H1 (cell line): ENCODE results near the gene CCDC185. TPM values are rescaled to one million over a fixed set of nuclear protein-coding genes. Genes with fewer than 3 reads are reported as not detected.

Source experiments
- CTCF ChIA-PET: fragments of 300-600 bp; sonication (Branson Sonifier 250); formaldehyde crosslinking; loops from one replicate; lab custom pipeline; 2021; ENCODE audit not compliant: partially characterized antibody; lab: Charles Lee
- POLR2A ChIA-PET: fragments of 300-600 bp; sonication (Branson Sonifier 250); formaldehyde crosslinking; loops from one replicate; lab custom pipeline; 2021; ENCODE audit warnings: inconsistent platforms; ENCODE audit not compliant: partially characterized antibody; lab: Charles Lee
- DNase-seq, 2 experiments: peaks; one replicate each; pipeline versions ENCODE4 v3.0.0 to v3.0.0-alpha.2; 2010 to 2022; ENCODE audit warnings: low spot score in 2 of 2, low read depth in 1 of 2, mixed read lengths in 1 of 2
- FAIRE-seq: peaks from 2 replicates; lab custom pipeline; 2011; peaks lifted over from hg19 to GRCh38; lab: Jason Lieb, UNC
- H2AFZ ChIP-seq: 2 replicates; pipeline ENCODE4 v1.8.1; 2012; ENCODE audit warnings: low read length, inconsistent platforms
- H2AK5ac ChIP-seq: 2 replicates; pipeline ENCODE4 v1.6.1; 2013; ENCODE audit warnings: low read depth, low read length
- H2BK120ac ChIP-seq: replicated peaks from 2 replicates; pipeline ENCODE3; 2013; ENCODE audit warnings: low read depth, low read length, inconsistent platforms
- H2BK12ac ChIP-seq: 2 replicates; pipeline ENCODE4 v1.6.1; 2013; ENCODE audit warnings: low read depth, low read length
- H2BK15ac ChIP-seq: 2 replicates; pipeline ENCODE4 v1.6.1; 2013; ENCODE audit warnings: low read length
- H2BK20ac ChIP-seq: 2 replicates; pipeline ENCODE4 v1.6.1; 2013; ENCODE audit warnings: low read length
- H2BK5ac ChIP-seq: 2 replicates; pipeline ENCODE4 v1.6.1; 2013; ENCODE audit warnings: low read depth, low read length
- H3K14ac ChIP-seq: 2 replicates; pipeline ENCODE4 v1.6.1; 2013; ENCODE audit warnings: inconsistent platforms; ENCODE audit not compliant: insufficient read length
- H3K18ac ChIP-seq: 2 replicates; pipeline ENCODE4 v1.6.1; 2013; ENCODE audit warnings: low read length; ENCODE audit errors: extremely low read depth
- H3K23ac ChIP-seq: 2 replicates; pipeline ENCODE4 v1.6.1; 2013; ENCODE audit warnings: inconsistent platforms; ENCODE audit not compliant: insufficient read length
- H3K23me2 ChIP-seq: 2 replicates; pipeline ENCODE4 v1.6.1; 2013; ENCODE audit warnings: low read depth, low read length
- H3K27ac ChIP-seq: 2 replicates; pipeline ENCODE4 v1.6.1; 2011; ENCODE audit warnings: low read depth, low read length, inconsistent platforms
- H3K27me3 ChIP-seq, 4 experiments: replicated peaks in 1 of 4; 1 replicate in 1 of 4; 2 replicates in 3 of 4; pipeline versions ENCODE4 v1.6.1 to v1.8.1; 2011 to 2013; ENCODE audit warnings: low read length in 3 of 4, mild to moderate bottlenecking in 3 of 4, inconsistent platforms in 2 of 4, mixed read lengths in 2 of 4, moderate library complexity in 1 of 4; ENCODE audit not compliant: control insufficient read depth in 3 of 4, insufficient read depth in 3 of 4; ENCODE audit errors: extremely low read depth in 1 of 4
- H3K36me3 ChIP-seq, 4 experiments: 2 replicates each; pipeline versions ENCODE4 v1.6.1 to v1.8.1; 2011 to 2013; ENCODE audit warnings: mild to moderate bottlenecking in 4 of 4, low read length in 3 of 4, moderate library complexity in 2 of 4, control low read depth in 1 of 4, inconsistent platforms in 1 of 4; ENCODE audit not compliant: insufficient read depth in 4 of 4, control insufficient read depth in 2 of 4
- H3K4ac ChIP-seq: replicated peaks from 2 replicates; pipeline ENCODE3; 2013; ENCODE audit warnings: low read length, low read depth, mixed read lengths, inconsistent platforms; ENCODE audit not compliant: insufficient read length
- H3K4me1 ChIP-seq, 4 experiments: replicated peaks in 1 of 4; 1 replicate in 1 of 4; 2 replicates in 3 of 4; pipeline versions ENCODE4 v1.6.1 to v1.8.1; 2011 to 2013; ENCODE audit warnings: low read length in 3 of 4, inconsistent platforms in 2 of 4, mixed read lengths in 1 of 4; ENCODE audit not compliant: insufficient read depth in 4 of 4, control insufficient read depth in 3 of 4
- H3K4me2 ChIP-seq, 2 experiments: 2 replicates each; pipeline versions ENCODE4 v1.6.1 to v1.8.1; 2011 to 2013; ENCODE audit warnings: low read depth in 2 of 2, low read length in 2 of 2, control low read depth in 1 of 2, inconsistent platforms in 1 of 2, mild to moderate bottlenecking in 1 of 2; ENCODE audit not compliant: insufficient read depth in 1 of 2
- H3K4me3 ChIP-seq, 4 experiments: fragments of 200-600, 300-600 bp in 1 of 4; sonication (generic), shearing (Covaris generic), sonication (Bioruptor Twin) in 1 of 4; 2 replicates each; pipeline versions ENCODE4 v1.5.1 to v1.8.1; 2011 to 2016; ENCODE audit warnings: low read length in 4 of 4, low read depth in 3 of 4, control low read depth in 2 of 4, inconsistent platforms in 2 of 4, mild to moderate bottlenecking in 2 of 4, mixed read lengths in 1 of 4, moderate library complexity in 1 of 4; ENCODE audit not compliant: insufficient read depth in 2 of 4; ENCODE audit errors: extremely low read depth in 1 of 4
- H3K56ac ChIP-seq: replicated peaks from 2 replicates; pipeline ENCODE3; 2013; ENCODE audit warnings: low read depth, mild to moderate bottlenecking, mixed read lengths, low read length, inconsistent platforms; ENCODE audit not compliant: insufficient read length
- H3K79me1 ChIP-seq: 2 replicates; pipeline ENCODE4 v1.6.1; 2013; ENCODE audit warnings: low read depth, low read length, control low read depth
- H3K79me2 ChIP-seq, 2 experiments: 2 replicates each; pipeline versions ENCODE4 v1.6.1 to v1.8.1; 2012 to 2013; ENCODE audit warnings: low read length in 2 of 2, mild to moderate bottlenecking in 2 of 2, inconsistent platforms in 1 of 2; ENCODE audit not compliant: insufficient read depth in 2 of 2, control insufficient read depth in 1 of 2
- H3K9ac ChIP-seq, 4 experiments: replicated peaks in 1 of 4; 1 replicate in 1 of 4; 2 replicates in 3 of 4; pipeline versions ENCODE4 v1.6.1 to v1.8.1; 2011 to 2013; ENCODE audit warnings: low read depth in 3 of 4, low read length in 3 of 4, control low read depth in 2 of 4, mild to moderate bottlenecking in 2 of 4, moderate library complexity in 2 of 4, inconsistent platforms in 1 of 4; ENCODE audit errors: extremely low read depth in 1 of 4
- H3K9me3 ChIP-seq, 2 experiments: 2 replicates each; pipeline versions ENCODE4 v1.6.1 to v1.8.1; 2012 to 2013; ENCODE audit warnings: mild to moderate bottlenecking in 2 of 2, moderate library complexity in 2 of 2, control low read depth in 1 of 2, inconsistent platforms in 1 of 2, low read depth in 1 of 2, low read length in 1 of 2, mixed read lengths in 1 of 2; ENCODE audit not compliant: insufficient read depth in 2 of 2
- H4K20me1 ChIP-seq, 2 experiments: replicated peaks in 1 of 2; 2 replicates each; pipeline versions ENCODE3 to v1.8.1; 2011 to 2013; ENCODE audit warnings: inconsistent platforms in 2 of 2, low read length in 2 of 2, mild to moderate bottlenecking in 1 of 2; ENCODE audit not compliant: insufficient read depth in 2 of 2, control insufficient read depth in 1 of 2
- H4K5ac ChIP-seq: 2 replicates; pipeline ENCODE4 v1.6.1; 2013; ENCODE audit warnings: low read length, low read depth, mixed read lengths, inconsistent platforms; ENCODE audit not compliant: insufficient read length
- H4K8ac ChIP-seq: 2 replicates; pipeline ENCODE4 v1.8.0; 2013; ENCODE audit warnings: mild to moderate bottlenecking, moderate library complexity, low read length, inconsistent platforms; ENCODE audit not compliant: insufficient read depth; ENCODE audit errors: extremely low read depth
- H4K91ac ChIP-seq: replicated peaks from 2 replicates; pipeline ENCODE3; 2013; ENCODE audit warnings: low read length, mixed read lengths, inconsistent platforms; ENCODE audit not compliant: insufficient read length
- BCL11A ChIP-seq, 2 experiments: IDR thresholded peaks; one replicate each; pipeline ENCODE4 v1.6.1; 2011; ENCODE audit warnings: low read depth in 2 of 2, low read length in 2 of 2, mild to moderate bottlenecking in 2 of 2
- CREB1 ChIP-seq: IDR thresholded peaks from 2 replicates; pipeline ENCODE4 v1.6.1; 2012; ENCODE audit warnings: inconsistent platforms
- EGR1 ChIP-seq: IDR thresholded peaks from 2 replicates; pipeline ENCODE4 v1.6.1; 2011; ENCODE audit warnings: low read depth, low read length, borderline replicate concordance
- EZH2 ChIP-seq: fragments of 200-600 bp; sonication (generic); IDR thresholded peaks from 2 replicates; pipeline ENCODE4 v1.7.1; 2012; ENCODE audit warnings: low read depth, mild to moderate bottlenecking, moderate library complexity, low read length, inconsistent platforms; ENCODE audit not compliant: severe bottlenecking
- JUN ChIP-seq: IDR thresholded peaks from 2 replicates; pipeline ENCODE4 v1.6.1; 2011; ENCODE audit warnings: low read depth, mild to moderate bottlenecking, improper control_type of control experiment, low read length
- MAFK ChIP-seq: IDR thresholded peaks from 2 replicates; pipeline ENCODE4 v1.6.1; 2012; ENCODE audit warnings: low read depth, mild to moderate bottlenecking, improper control_type of control experiment, low read length
- NRF1 ChIP-seq: IDR thresholded peaks from 2 replicates; pipeline ENCODE4 v1.6.1; 2011; ENCODE audit warnings: mild to moderate bottlenecking, low read depth, low read length, improper control_type of control experiment
- SP1 ChIP-seq: IDR thresholded peaks from 2 replicates; pipeline ENCODE4 v1.6.1; 2011; ENCODE audit warnings: low read depth, low read length
- SP4 ChIP-seq: IDR thresholded peaks from 2 replicates; pipeline ENCODE4 v1.6.1; 2012; ENCODE audit warnings: low read length, inconsistent platforms
- USF2 ChIP-seq: IDR thresholded peaks from 2 replicates; pipeline ENCODE4 v1.6.1; 2011; ENCODE audit warnings: low read length, improper control_type of control experiment
- WGBS, 2 experiments: shearing (Covaris generic) in 1 of 2; methylation state at CpG; one replicate each; pipeline versions ENCODE4 v1.1.6 to v1.1.7; 2013 to 2015; ENCODE audit warnings: low lambda C conversion rate in 2 of 2, mixed read lengths in 2 of 2, inconsistent platforms in 1 of 2, low coverage in 1 of 2, missing lambda C conversion rate in 1 of 2; ENCODE audit not compliant: insufficient replicate concordance in 2 of 2, insufficient coverage in 1 of 2, insufficient read length in 1 of 2; ENCODE audit errors: extremely low coverage in 1 of 2, missing lambda C conversion rate in 1 of 2; 5-methylcytosine and 5-hydroxymethylcytosine counted together
- polyA plus RNA-seq, 7 experiments: library from polyadenylated mRNA; depleted of rRNA in 3 of 7; stranded (reverse) in 5 of 7; unstranded in 2 of 7; fragments of >200 nt in 5 of 7; fragments of 200-250 nt in 2 of 7; gene quantifications; 1 replicate in 5 of 7; 2 replicates in 1 of 7; 4 replicates in 1 of 7; pipeline versions ENCODE4 v1.2.1 to v1.2.3, GENCODE V29; 2011 to 2013; ENCODE audit warnings: missing spikeins in 2 of 7, mixed read lengths in 2 of 7
- total RNA-seq: library from RNA; stranded (reverse); fragmentation: NEBNext Ultra II Directional; extraction: Animal tissue kit (Norgen Biotek cat#: 25700); gene quantifications from 2 replicates; pipeline ENCODE4 v1.2.1, GENCODE V29; 2021

Gene CCDC185
- total and polyA plus RNA-seq, 2 of the 8 experiments (the other 6 are each of a cell fraction or from before 2014, with no cell fraction given), result not detected

GRCh38 chr1:223443397-223443796 is 50.2 kb downstream of the CCDC185 start:
- Histone ChIP-seq H3K23ac (no peak overlapping the region), H4K8ac (no peak overlapping the region), H3K79me2 (no peaks in the 10 kb centered on the region), H2BK20ac (no peak overlapping the region), H3K9me3 (peaks cover 16 to 22% of the 10 kb centered on the region in 2 experiments), H3K4me2 (no peak overlapping the region), H2BK5ac (no peak overlapping the region), H3K4ac (no peak overlapping the region), H3K27ac (no peak overlapping the region), H3K9ac (no peak overlapping the region), H4K91ac (no peak overlapping the region), H2AFZ (no peak overlapping the region), H3K79me1 (no peaks in the 10 kb centered on the region), H2AK5ac (no peak overlapping the region), H3K56ac (no peak overlapping the region), H4K5ac (no peak overlapping the region), H3K4me1 (no peaks in the 10 kb centered on the region), H3K18ac (no peak overlapping the region), H3K4me3 (no peak overlapping the region), H3K14ac (no peak overlapping the region), H2BK12ac (no peak overlapping the region), H3K36me3 (no peaks in the 10 kb centered on the region), H3K23me2 (no peaks in the 10 kb centered on the region), H4K20me1 (no peaks in the 10 kb centered on the region), H2BK120ac (no peak overlapping the region), H3K27me3 (no peaks in the 10 kb centered on the region; a peak in 1 of 7 replicates), H2BK15ac (no peak overlapping the region)
- DNase-seq (no peak), FAIRE-seq (no peak)
- WGBS, 2 experiments, result 69% methylated on average over 1 of the region's 1 CpG; no CpG with 5 or more reads in 1 of the 2 experiments
- no peak for TF ChIP-seq JUN
- TF ChIP-seq SP1, result no peak
- no peak for TF ChIP-seq EZH2
- TF ChIP-seq BCL11A (IDR thresholded peaks at IDR 0.05; ENCODE audit: low read depth in 2 of 2, low read length in 2 of 2), result no peak
- TF ChIP-seq SP4, result no peak
- TF ChIP-seq NRF1, result no peak
- no peak for TF ChIP-seq EGR1
- no peak for TF ChIP-seq USF2
- no peak for TF ChIP-seq CREB1
- TF ChIP-seq MAFK, result no peak
- ChIA-PET POLR2A (no interaction called here), CTCF (no interaction called here)
